Coronary artery (tissue), 2 donors: Measurements from ENCODE around the gene LRRN2.

Experiments used
- DNase-seq: peaks from one replicate; pipeline ENCODE4 v3.0.0-alpha.2; 2017; ENCODE audit warnings: low spot score
- H3K27ac ChIP-seq, 2 donors: fragments of 200-600 bp; sonication (generic); one replicate each; pipeline ENCODE4 v1.5.1; 2016 to 2019
- H3K4me3 ChIP-seq: fragments of 200-600 bp; sonication (generic); 2 replicates; pipeline ENCODE4 v1.5.1; 2016; ENCODE audit warnings: mild to moderate bottlenecking, moderate library complexity
- TF ChIP-seq, protein P1 (sequence below): fragments of 200-600 bp; sonication (generic); IDR thresholded peaks from one replicate; pipeline ENCODE4 v1.5.1; 2019; ENCODE audit warnings: antibody characterized with exemption

The LRRN2 gene

DNA sequence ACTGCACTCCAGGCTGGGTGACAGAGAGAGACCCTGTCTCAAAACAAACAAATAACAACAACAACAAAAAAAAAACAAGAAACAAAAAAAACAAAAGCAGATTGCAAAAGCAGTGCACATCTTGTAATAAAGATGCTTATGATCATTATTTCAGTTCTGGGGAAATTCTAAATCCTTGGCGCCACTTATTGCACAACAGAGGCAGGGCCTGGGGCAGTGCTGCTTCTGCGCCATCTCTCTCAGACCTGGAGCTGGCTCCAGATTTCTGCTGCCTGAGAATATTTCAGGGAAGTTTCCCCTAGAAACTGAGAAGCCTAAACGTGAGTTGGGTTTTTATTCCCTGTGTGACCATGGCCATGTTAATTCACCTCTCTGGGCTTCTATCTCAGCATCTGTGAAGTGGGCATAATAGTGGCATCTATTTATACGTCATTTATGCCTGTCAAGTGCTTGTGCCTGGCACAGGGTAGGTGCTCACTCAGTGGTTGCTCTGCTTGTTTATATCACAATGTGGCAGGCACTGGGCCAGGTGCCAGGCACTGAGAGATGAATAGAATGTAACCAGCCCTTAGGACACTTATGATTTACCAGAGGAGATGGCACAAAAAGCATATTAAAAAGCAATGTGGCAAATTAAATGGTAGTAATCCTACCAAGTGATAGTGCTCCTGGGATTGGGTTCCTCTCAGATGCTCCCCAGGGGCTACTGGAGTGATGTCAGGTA lies 101.5 kb downstream of the LRRN2 start:
- TF ChIP-seq, protein P1, sequence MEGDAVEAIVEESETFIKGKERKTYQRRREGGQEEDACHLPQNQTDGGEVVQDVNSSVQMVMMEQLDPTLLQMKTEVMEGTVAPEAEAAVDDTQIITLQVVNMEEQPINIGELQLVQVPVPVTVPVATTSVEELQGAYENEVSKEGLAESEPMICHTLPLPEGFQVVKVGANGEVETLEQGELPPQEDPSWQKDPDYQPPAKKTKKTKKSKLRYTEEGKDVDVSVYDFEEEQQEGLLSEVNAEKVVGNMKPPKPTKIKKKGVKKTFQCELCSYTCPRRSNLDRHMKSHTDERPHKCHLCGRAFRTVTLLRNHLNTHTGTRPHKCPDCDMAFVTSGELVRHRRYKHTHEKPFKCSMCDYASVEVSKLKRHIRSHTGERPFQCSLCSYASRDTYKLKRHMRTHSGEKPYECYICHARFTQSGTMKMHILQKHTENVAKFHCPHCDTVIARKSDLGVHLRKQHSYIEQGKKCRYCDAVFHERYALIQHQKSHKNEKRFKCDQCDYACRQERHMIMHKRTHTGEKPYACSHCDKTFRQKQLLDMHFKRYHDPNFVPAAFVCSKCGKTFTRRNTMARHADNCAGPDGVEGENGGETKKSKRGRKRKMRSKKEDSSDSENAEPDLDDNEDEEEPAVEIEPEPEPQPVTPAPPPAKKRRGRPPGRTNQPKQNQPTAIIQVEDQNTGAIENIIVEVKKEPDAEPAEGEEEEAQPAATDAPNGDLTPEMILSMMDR: no peak
- Histone ChIP-seq H3K27ac (no peak overlapping the region), H3K4me3 (no peak overlapping the region)
- no peak for DNase-seq

DNA sequence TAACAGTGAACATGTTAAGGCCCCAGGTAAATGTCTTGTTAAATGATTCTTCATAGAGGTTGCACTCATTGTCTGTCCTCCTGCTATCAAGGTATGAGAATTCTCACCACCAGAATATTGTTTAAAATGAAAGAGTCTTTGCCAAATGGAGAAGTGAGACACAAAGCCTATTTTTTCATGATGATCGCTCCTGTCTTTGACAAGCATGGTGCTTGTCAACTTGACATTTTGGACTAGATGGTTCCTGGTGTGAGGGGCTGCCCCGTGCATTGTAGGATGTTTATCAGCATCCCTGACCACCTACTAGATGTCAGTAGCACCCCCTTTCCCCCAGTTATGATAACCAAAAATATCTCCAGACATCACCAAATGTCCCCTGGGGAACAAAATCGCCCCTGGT lies 103.8 kb downstream of the LRRN2 start:
- no peak for DNase-seq
- TF ChIP-seq, protein P1: no peak
- H3K27ac ChIP-seq: no peak overlapping the region
- H3K4me3 ChIP-seq: no peak overlapping the region

DNA sequence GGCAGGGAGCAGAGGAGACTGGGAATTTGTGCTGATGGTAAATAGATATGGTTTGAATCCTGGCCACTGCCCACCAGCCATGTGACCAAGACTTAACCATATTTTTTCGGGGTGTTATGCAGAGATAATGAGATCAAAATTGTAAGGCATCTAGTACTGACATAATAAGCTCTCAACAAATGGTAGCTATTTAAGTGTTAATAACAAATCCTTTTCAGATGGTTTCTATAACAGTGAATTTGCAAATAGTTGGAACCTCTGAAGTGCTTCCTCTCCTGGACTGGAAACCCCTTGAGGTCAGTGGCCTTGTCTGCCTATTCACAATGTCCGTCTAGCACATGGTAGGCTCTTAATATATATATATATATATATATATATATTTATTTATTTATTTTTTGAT lies 104.7 kb downstream of the LRRN2 start:
- TF ChIP-seq, protein P1: no peak
- no peak overlapping the region for H3K4me3 ChIP-seq
- no peak for DNase-seq
- H3K27ac ChIP-seq: no peak overlapping the region

DNA sequence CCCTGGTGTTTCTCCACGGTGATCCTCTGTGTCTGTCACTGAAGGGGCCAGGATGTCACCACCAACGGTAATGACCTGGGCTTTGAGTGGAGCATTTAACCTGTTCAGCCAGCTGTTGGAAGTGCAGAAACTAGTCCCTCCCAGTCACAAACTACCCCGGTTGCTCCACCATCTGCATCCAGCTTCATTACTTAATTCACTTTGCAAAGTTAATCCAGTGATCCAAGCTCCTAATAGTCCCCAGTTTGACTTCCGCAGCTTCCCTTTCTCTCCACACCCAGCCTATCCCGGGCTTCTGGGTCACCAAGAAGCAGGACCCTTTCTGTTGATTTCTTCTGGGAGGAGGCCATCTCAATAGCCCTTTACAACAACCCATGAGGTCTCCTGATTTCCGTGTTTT lies 105.9 kb downstream of the LRRN2 start:
- no peak for DNase-seq
- TF ChIP-seq, protein P1: no peak
- Histone ChIP-seq H3K27ac (no peak overlapping the region), H3K4me3 (no peak overlapping the region)

DNA sequence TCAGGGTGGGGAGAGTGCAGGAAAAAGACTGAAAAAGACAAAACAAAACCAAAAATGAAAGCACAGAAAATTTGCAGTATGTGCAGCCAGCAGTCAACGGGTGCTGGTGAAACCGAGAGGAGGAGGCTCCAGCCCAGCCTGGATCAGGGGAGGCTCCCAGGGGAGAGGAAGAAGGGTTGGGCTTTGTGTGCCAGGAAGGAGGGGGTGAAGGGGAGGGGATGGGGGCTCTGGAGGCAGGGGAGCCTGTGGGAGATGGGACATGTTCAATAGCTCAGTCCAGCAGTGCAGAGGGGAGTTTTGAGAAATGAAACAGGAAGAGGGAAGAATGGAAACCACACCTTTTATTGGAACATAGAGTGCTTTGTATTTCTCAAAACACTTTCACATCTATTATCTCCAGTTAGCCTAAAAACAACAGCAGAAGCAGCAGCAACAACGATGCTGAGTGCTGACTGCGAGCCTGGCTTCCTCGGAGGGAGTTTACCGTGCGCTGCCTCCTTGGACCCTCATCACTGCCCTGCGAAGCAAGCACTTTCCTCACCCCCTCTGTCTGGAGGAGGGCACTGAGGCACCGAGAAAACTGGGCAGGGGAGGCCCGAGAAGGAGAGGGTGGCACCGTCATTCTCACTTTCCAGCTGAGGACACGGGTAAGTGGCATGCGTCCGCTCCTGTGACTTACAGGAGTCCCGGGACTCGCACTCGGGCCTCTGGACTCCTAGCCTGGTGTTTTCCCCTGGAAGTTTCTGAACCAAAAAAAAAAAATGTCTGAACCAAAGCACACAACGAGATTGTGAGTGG lies 106.5 kb downstream of the LRRN2 start:
- TF ChIP-seq, protein P1: no peak
- H3K4me3 ChIP-seq: peak overlapping the region; percentile 56
- H3K27ac ChIP-seq: peak overlapping the region in 1 of 2 donors; percentile 5
- DNase-seq: no peak

DNA sequence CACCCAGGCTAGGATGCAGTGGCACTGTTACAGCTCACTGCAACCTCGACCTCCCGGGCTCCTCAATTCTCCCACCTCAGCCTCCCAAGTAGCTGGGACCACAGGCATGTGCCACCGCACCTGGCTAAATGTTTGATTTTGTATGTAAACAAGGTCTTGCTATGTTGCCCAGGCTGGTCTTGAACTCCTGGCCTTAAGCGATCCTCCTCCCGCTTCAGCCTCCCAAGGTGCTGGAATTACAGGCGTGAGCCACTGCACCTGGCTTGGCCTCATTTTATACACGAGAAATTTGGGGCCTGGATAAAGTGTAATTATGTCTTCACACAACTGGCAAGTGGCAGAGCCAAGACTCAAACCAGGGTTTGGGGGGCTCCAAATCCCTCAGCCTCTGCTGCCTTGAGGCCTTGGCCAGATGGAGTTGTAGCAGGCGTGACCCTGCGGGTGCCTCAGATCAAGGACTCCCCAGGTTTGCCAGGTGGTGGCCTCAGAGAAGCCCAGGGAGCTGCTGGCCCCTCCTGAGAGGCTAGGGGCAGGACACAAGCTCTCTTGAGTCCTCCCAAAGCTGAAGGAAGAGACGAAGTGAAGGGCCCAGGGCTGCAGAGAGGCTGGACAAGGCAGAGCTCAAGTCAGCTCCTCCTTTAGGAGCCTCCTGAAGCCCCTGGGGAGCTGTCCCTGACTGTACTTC lies 107.6 kb downstream of the LRRN2 start:
- Histone ChIP-seq H3K27ac (no peak overlapping the region), H3K4me3 (no peak overlapping the region)
- no peak for DNase-seq
- TF ChIP-seq, protein P1: no peak
